DMS153 treated with DMSO at 0.1 percent for 48 hours (cell line): ENCODE measurements around the gene JAKMIP2.
"Not testable (repeated sequence)": the region's sequence is repeated elsewhere in the genome, so short reads cannot be mapped to it uniquely, and the experiment has no call there.

Experiments
- DNase-seq: peaks from one replicate; lab custom pipeline; 2025; ENCODE audit not compliant: unreplicated experiment; lab: John Stamatoyannopoulos, UW

The JAKMIP2 gene

GRCh38 chr5:147748590-147748989, 33.9 kb downstream of the JAKMIP2 start:
- no peak for DNase-seq

GRCh38 chr5:147746986-147747385, 35.5 kb downstream of the JAKMIP2 start:
- DNase-seq = no peak

DNA sequence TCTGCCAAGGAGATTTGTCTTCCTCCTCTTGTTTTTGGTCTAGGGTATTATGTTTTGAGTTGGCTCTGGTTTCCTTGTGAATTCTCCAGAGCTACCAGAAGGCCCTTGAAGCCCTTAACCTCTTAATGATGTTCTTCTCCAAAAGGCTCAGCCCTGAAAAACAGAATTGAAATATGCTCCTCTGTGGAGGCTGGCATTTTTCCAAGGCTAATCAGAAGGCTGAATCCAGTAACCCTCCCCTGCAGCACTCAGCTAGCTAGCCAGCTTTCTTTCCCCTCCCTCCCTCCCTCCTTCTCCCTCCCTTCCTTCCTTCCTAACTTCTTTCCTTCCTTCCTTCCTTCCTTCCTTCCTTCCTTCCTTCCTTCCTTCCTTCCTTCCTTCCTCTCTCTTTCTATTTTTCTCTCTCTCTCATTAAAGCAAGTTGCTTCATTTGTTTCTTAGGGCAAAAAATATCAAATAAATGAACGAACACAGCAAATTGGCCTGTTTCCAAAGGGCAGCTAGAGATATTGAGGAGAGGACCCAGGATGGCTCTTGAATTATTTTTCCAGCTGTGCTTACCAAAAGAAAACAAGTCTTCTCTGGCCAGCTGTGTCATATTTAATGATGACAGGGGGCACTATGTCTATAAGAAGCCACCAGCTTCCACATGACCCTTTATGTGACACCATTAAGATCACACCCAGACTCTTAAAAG, 38.7 kb downstream of the JAKMIP2 start:
- DNase-seq = peak; percentile 17

GRCh38 chr5:147743012-147743411, 39.5 kb downstream of the JAKMIP2 start:
- no peak for DNase-seq

DNA sequence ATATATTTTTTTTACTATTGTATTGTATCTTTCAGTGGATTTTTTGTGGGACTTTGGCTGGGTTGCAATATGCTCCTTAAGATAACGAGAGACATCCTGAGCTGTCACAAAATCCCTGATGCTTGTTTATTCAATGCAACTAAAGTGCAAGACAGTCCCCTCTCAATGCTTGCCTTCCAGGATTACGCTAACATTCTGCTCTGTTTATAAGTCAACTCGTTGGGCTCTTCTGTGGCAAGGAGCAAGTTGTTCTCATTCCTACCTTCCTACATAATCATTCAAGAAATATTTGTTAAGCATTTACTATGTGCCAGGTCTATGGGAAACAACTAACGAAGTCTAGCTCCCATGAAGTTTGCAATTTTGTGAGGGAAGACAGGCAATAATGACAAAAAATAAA, 40.4 kb downstream of the JAKMIP2 start:
- DNase-seq = no peak

- no peak for DNase-seq
Measured at GRCh38 chr5:147740864-147741263, 41.7 kb downstream of the JAKMIP2 start.

DNA sequence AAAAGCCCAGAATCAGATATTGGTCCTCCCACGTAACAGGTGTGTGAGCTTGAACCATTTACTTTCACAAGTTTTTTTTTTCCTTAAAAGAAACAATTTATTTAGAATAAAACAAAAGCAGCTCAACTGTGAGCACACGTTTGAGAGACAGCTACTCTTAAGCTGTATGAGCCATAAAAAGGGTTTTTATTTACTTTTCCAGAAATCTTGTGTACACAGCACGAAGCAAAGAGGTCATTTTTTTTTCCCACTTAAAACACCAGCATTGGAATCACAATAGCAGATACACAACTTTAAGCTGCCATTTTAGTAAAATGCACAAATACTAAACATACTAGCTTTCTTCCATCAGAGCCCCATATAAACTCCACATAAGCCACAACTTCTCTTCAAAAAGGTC, 44.6 kb downstream of the JAKMIP2 start:
- no peak for DNase-seq

GRCh38 chr5:147735621-147736125, 46.9 kb downstream of the JAKMIP2 start:
- DNase-seq = no peak

DNA sequence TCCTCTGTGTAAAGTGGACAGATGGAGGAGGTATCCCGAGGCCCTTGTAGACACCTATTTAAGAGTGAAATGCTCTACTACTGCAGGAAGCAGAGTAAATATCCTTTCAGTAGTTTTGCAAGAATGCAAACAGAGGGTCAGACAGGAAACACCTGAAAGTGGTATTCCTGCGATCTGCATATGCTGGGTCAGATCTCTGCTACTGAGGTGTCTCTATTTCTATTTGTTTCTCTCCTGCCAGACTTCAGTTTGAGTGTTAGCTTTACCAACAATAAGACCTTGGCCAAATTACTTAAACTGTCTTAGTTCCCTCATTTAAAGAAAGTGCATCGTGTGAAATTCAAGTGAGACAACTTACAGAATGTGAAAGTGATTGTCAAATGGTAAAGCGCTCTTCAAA, 47.6 kb downstream of the JAKMIP2 start:
- DNase-seq = no peak

DNA sequence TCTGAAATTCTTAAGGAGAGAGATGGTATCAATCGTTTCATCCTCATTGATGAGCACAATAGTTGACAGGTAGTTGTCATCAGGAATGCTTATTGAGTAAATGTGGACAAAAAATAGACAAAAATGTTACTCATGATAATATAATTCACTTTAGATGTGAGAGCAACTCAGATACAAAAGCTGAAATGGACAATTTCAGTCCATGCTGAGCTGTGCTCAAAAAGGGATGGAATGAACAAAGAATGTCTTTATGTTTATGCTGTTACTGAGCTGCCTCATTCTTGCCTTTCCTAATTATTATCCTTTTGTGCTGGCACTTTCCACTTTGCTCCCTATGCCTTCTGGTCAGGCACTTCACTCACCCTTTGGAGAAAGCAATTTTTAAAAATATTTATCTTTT, 49.5 kb downstream of the JAKMIP2 start:
- no peak for DNase-seq

- no peak for DNase-seq
Measured at GRCh38 chr5:147732291-147732883, 50.1 kb downstream of the JAKMIP2 start.

GRCh38 chr5:147731431-147732290, 50.9 kb downstream of the JAKMIP2 start:
- no peak for DNase-seq

GRCh38 chr5:147727200-147727599, 55.3 kb downstream of the JAKMIP2 start:
- no peak for DNase-seq

DNA sequence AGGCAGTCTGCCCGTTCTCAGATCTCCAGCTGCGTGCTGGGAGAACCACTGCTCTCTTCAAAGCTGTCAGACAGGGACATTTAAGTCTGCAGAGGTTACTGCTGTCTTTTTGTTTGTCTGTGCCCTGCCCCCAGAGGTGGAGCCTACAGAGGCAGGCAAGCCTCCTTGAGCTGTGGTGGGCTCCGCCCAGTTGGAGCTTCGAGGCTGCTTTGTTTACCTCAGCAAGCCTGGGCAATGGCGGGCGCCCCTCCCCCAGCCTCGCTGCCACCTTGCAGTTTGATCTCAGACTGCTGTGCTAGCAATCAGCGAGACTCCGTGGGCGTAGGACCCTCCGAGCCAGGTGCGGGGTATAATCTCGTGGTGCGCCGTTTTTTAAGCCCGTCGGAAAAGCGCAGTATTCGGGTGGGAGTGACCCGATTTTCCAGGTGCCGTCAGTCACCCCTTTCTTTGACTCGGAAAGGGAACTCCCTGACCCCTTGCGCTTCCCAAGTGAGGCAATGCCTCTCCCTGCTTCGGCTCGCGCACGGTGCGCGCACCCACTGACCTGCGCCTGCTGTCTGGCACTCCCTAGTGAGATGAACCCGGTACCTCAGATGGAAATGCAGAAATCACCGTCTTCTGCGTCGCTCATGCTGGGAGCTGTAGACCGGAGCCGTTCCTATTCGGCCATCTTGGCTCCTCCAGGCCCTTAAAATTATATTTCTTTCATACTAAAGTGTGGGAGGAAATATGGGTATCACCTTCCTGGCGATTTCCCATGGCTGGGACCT, 61.2 kb downstream of the JAKMIP2 start:
- DNase-seq = not testable (repeated sequence)

GRCh38 chr5:147713550-147714295, 68.8 kb downstream of the JAKMIP2 start:
- DNase-seq = no peak

DNA sequence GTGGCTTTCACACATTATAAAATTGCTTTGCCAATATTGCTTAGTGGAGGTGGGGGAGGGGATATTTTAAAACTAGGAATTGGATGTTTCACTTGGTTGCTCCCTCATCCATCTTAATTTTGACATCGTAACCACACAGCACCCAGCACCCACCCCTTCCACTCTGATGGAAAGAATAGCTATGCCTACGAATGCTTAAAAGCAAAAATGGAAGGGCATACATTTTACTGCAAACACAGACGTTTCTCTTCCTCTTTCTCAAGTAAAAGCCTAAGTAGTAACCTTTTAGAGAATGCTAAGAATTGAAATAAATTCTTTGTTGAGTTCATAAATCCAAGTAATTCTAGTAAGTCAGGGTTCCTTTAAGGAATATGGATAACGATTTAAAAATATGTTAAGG, 69.9 kb downstream of the JAKMIP2 start:
- no peak for DNase-seq

- DNase-seq = no peak
Measured at GRCh38 chr5:147712019-147712418, 70.5 kb downstream of the JAKMIP2 start.

DNA sequence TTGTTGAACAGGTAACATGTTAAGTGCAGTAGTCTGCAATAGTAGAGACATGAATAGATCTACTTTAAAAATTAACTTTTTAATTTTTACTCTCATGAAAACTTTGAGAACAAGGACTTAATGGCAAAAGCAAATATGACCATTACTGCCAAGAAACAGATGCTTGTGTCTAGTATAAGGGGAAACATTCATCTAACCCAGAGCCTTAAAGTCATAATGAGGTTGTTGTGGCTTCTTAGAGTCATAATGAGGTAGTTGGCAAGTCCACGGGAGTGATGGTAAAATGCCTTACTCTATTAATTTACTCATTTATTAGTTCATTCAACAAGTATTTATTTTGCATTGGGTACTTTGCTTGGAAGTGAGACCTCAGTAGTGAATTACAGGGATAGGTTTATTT, 71.5 kb downstream of the JAKMIP2 start:
- DNase-seq = no peak

DNA sequence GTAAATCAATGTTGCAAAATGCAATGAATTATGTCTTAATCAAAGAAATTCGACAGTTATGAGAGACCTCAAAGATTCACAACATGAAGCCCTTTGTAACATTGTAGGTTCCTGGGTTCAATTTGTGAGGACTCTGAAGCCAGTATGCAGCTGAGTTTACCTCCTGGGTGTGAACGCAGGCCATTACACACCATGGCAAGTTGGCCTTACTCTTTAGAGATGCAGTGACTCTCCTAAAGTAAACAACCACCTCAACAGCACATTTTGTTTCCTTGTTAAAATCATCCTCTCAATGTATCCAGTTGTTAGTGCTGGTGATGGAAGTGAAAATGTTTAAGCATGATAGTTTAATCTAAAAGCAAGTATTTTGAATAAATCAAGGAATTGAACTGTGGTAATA, 73.8 kb downstream of the JAKMIP2 start:
- no peak for DNase-seq

GRCh38 chr5:147704544-147704943, 78.0 kb downstream of the JAKMIP2 start:
- no peak for DNase-seq
